SK-N-MC (cell line): ENCODE data around the gene ARSG.
"Not testable (repeated sequence)": the region's sequence is repeated elsewhere in the genome, so short reads cannot be mapped to it uniquely, and the experiment has no call there.

Experiments used
- EZH2 ChIP-seq: fragments of 200-600 bp; sonication (generic); IDR thresholded peaks from one replicate; pipeline ENCODE4 v1.6.1; 2017; ENCODE audit warnings: antibody characterized with exemption
- FOXP2 ChIP-seq: optimal IDR thresholded peaks from 2 replicates; pipeline ENCODE3; 2011; ENCODE audit warnings: mild to moderate bottlenecking, moderate library complexity; ENCODE audit not compliant: insufficient read depth; ENCODE audit errors: extremely low read length, control extremely low read depth
- POLR2AphosphoS5 ChIP-seq: IDR thresholded peaks from 2 replicates; pipeline ENCODE4 v1.6.1; 2012; ENCODE audit warnings: mild to moderate bottlenecking, low read depth, low read length, borderline replicate concordance

- not testable (repeated sequence) for TF ChIP-seq EZH2, POLR2AphosphoS5, FOXP2
Measured at GRCh38 chr17:68403837-68404236, 112.5 kb downstream of the ARSG start.
